Fibroblast of lung (primary cell): ENCODE data around the gene GNAI2. TPM values are rescaled to one million over a fixed set of nuclear protein-coding genes. Genes with fewer than 3 reads are reported as not detected.

Experiments
- DNase-seq, 2 donors: peaks; one replicate each; pipeline versions ENCODE4 v3.0.0 to v3.0.0-alpha.2; 2010; ENCODE audit warnings: low read depth in 2 of 2
- H2AFZ ChIP-seq: 2 replicates; pipeline ENCODE4 v1.5.1; 2012; ENCODE audit warnings: low read length, control low read depth, inconsistent platforms
- H3K27ac ChIP-seq: 2 replicates; pipeline ENCODE4 v1.5.1; 2011; ENCODE audit warnings: low read length, control low read depth; ENCODE audit not compliant: insufficient read depth
- H3K27me3 ChIP-seq: 2 replicates; pipeline ENCODE4 v1.5.1; 2011; ENCODE audit warnings: mild to moderate bottlenecking, low read length; ENCODE audit not compliant: control insufficient read depth, insufficient read depth
- H3K36me3 ChIP-seq: 2 replicates; pipeline ENCODE4 v1.5.1; 2011; ENCODE audit warnings: low read length; ENCODE audit not compliant: control insufficient read depth, insufficient read depth
- H3K4me1 ChIP-seq: 2 replicates; pipeline ENCODE4 v1.5.1; 2011; ENCODE audit warnings: low read length; ENCODE audit not compliant: control insufficient read depth, insufficient read depth; ENCODE audit errors: extremely low read depth
- H3K4me2 ChIP-seq: 2 replicates; pipeline ENCODE4 v1.5.1; 2011; ENCODE audit warnings: low read length, control low read depth; ENCODE audit not compliant: insufficient read depth; ENCODE audit errors: extremely low read depth
- H3K4me3 ChIP-seq, 4 experiments: fragments of 200-600 bp in 1 of 4; sonication (generic) in 1 of 4; replicated peaks in 1 of 4; 2 replicates each; pipeline ENCODE4 v1.5.1; 2011 to 2016; ENCODE audit warnings: low read length in 4 of 4, low read depth in 3 of 4, mild to moderate bottlenecking in 3 of 4, control low read depth in 2 of 4, inconsistent platforms in 1 of 4, mixed read lengths in 1 of 4; ENCODE audit not compliant: insufficient read depth in 1 of 4; ENCODE audit errors: control extremely low read depth in 1 of 4
- H3K79me2 ChIP-seq: 2 replicates; pipeline ENCODE4 v1.5.1; 2012; ENCODE audit warnings: mild to moderate bottlenecking, low read length, inconsistent platforms; ENCODE audit not compliant: control insufficient read depth, insufficient read depth
- H3K9ac ChIP-seq: 2 replicates; pipeline ENCODE4 v1.5.1; 2011; ENCODE audit warnings: mild to moderate bottlenecking, low read length, control low read depth; ENCODE audit not compliant: insufficient read depth
- H3K9me3 ChIP-seq: 2 replicates; pipeline ENCODE4 v1.5.1; 2012; ENCODE audit warnings: low read depth, low read length; ENCODE audit not compliant: control insufficient read depth, insufficient read depth
- H4K20me1 ChIP-seq: 2 replicates; pipeline ENCODE4 v1.5.1; 2011; ENCODE audit warnings: low read length; ENCODE audit not compliant: control insufficient read depth, insufficient read depth; ENCODE audit errors: extremely low read depth
- CTCF ChIP-seq, 2 donors: IDR thresholded peaks in 1 of 2; conservative IDR thresholded peaks in 1 of 2; 1 replicate in 1 of 2; 2 replicates in 1 of 2; pipeline ENCODE4 v1.5.1; 2011 to 2012; ENCODE audit warnings: low read length in 2 of 2, control low read depth in 1 of 2, inconsistent platforms in 1 of 2, low read depth in 1 of 2, mild to moderate bottlenecking in 1 of 2
- EZH2 ChIP-seq: IDR thresholded peaks from 2 replicates; pipeline ENCODE4 v1.5.1; 2012; ENCODE audit warnings: low read length, control low read depth, mild to moderate bottlenecking; ENCODE audit errors: missing control alignments
- polyA plus RNA-seq, 2 donors: library from polyadenylated mRNA; depleted of rRNA in 1 of 2; stranded (reverse) in 1 of 2; unstranded in 1 of 2; fragments of >200 nt; gene quantifications; 2 replicates each; pipeline ENCODE4 v1.2.1, GENCODE V29; 2011 to 2012; ENCODE audit warnings: missing spikeins in 1 of 2
- total RNA-seq: library from RNA; depleted of rRNA; stranded (reverse); fragments of >200 nt; gene quantifications from 2 replicates; pipeline ENCODE4 v1.2.1, GENCODE V29; 2014

Gene GNAI2
- total and polyA plus RNA-seq, 2 donors (not counting 1 experiment from before 2014, with no cell fraction given), result 238 to 704 TPM

- DNase-seq, result no peak
- Histone ChIP-seq H3K9me3 (no peaks in the 10 kb centered on the region), H2AFZ (no peak overlapping the region), H3K79me2 (no peaks in the 10 kb centered on the region), H3K27me3 (peaks cover 20% of the 10 kb centered on the region), H3K36me3 (no peaks in the 10 kb centered on the region), H3K4me2 (no peak overlapping the region), H3K4me1 (no peaks in the 10 kb centered on the region), H4K20me1 (no peaks in the 10 kb centered on the region), H3K4me3 (no peak overlapping the region), H3K9ac (no peak overlapping the region), H3K27ac (no peak overlapping the region)
- TF ChIP-seq CTCF (conservative IDR thresholded peaks at IDR 0.05 in 1 of 2, IDR thresholded peaks at IDR 0.05 in 1 of 2; ENCODE audit: low read depth in 1 of 2, low read length in 2 of 2), result no peak
- TF ChIP-seq EZH2, result no peak
Observed at GRCh38 chr3:50196253-50196801, 39.7 kb upstream of the GNAI2 start.

- no peak overlapping the region for H2AFZ ChIP-seq
- H3K79me2 ChIP-seq, result no peaks in the 10 kb centered on the region
- no peaks in the 10 kb centered on the region for H3K9me3 ChIP-seq
- no peaks in the 10 kb centered on the region for H3K36me3 ChIP-seq
- H3K4me3 ChIP-seq, result no peak overlapping the region
- no peak overlapping the region for H3K4me2 ChIP-seq
- H3K27me3 ChIP-seq, result peaks cover 47% of the 10 kb centered on the region
- no peaks in the 10 kb centered on the region for H4K20me1 ChIP-seq
- DNase-seq, result no peak
- H3K27ac ChIP-seq, result no peak overlapping the region
- no peaks in the 10 kb centered on the region for H3K4me1 ChIP-seq
- H3K9ac ChIP-seq, result no peak overlapping the region
- no peak for TF ChIP-seq CTCF (conservative IDR thresholded peaks at IDR 0.05 in 1 of 2, IDR thresholded peaks at IDR 0.05 in 1 of 2; ENCODE audit: low read depth in 1 of 2, low read length in 2 of 2)
- no peak for TF ChIP-seq EZH2
Observed at GRCh38 chr3:50201573-50202315, 34.3 kb upstream of the GNAI2 start.

GRCh38 chr3:50202353-50203112 lies 33.5 kb upstream of the GNAI2 start:
- no peak overlapping the region for H2AFZ ChIP-seq
- H3K79me2 ChIP-seq, result no peaks in the 10 kb centered on the region
- TF ChIP-seq EZH2 (no peak), CTCF (conservative IDR thresholded peaks at IDR 0.05 in 1 of 2, IDR thresholded peaks at IDR 0.05 in 1 of 2; ENCODE audit: low read depth in 1 of 2, low read length in 2 of 2) (no peak)
- no peak overlapping the region for H3K27ac ChIP-seq
- H3K9me3 ChIP-seq, result no peaks in the 10 kb centered on the region
- H3K9ac ChIP-seq, result no peak overlapping the region
- no peak overlapping the region for H3K4me3 ChIP-seq
- no peak for DNase-seq
- no peaks in the 10 kb centered on the region for H3K36me3 ChIP-seq
- H3K4me2 ChIP-seq, result no peak overlapping the region
- H4K20me1 ChIP-seq, result no peaks in the 10 kb centered on the region
- H3K4me1 ChIP-seq, result no peaks in the 10 kb centered on the region
- H3K27me3 ChIP-seq, result peaks cover 47% of the 10 kb centered on the region
